PC-9 (cell line): ENCODE results near the gene DCAF7. TPM values are rescaled to one million over a fixed set of nuclear protein-coding genes. Genes with fewer than 3 reads are reported as not detected.

ENCODE experiments used
- BruUV-seq: library from RNA; stranded (reverse); fragments of 400-500 nt; replicated peaks from 2 replicates; lab custom pipeline; 2021; lab: Mats Ljungman, UMichigan
- CTCF ChIA-PET: fragments of 300-600 bp; sonication (Branson Sonifier 250); formaldehyde crosslinking; loops from one replicate; lab custom pipeline; 2022; ENCODE audit warnings: antibody characterized with exemption; lab: Charles Lee
- POLR2A ChIA-PET: fragments of 300-600 bp; sonication (Branson Sonifier 250); formaldehyde crosslinking; loops from one replicate; lab custom pipeline; 2022; ENCODE audit warnings: antibody characterized with exemption; ENCODE audit not compliant: unreplicated experiment; lab: Charles Lee
- DNase-seq, 2 experiments: peaks; one replicate each; pipeline versions ENCODE4 v3.0.0 to v3.0.0-alpha.2; 2015 to 2022; ENCODE audit warnings: mixed read lengths in 1 of 2
- H2AFZ ChIP-seq: fragments of 200-600 bp; sonication (generic); 2 replicates; pipeline ENCODE4 v1.8.1; 2017; ENCODE audit warnings: antibody characterized with exemption
- H3F3A ChIP-seq: fragments of 200-600 bp; sonication (generic); 2 replicates; pipeline ENCODE4 v1.8.1; 2017; ENCODE audit warnings: antibody characterized with exemption, mild to moderate bottlenecking, low read depth; ENCODE audit not compliant: insufficient read depth
- H3K27ac ChIP-seq: fragments of 200-600 bp; sonication (generic); 2 replicates; pipeline ENCODE4 v1.6.1; 2016; ENCODE audit warnings: mixed run types
- H3K27me3 ChIP-seq: fragments of 200-600 bp; sonication (generic); 2 replicates; pipeline ENCODE4 v1.6.1; 2016; ENCODE audit warnings: low read depth, mixed run types; ENCODE audit not compliant: insufficient read depth
- H3K36me3 ChIP-seq: fragments of 200-600 bp; sonication (generic); 2 replicates; pipeline ENCODE4 v1.6.1; 2016; ENCODE audit warnings: low read depth, mixed run types
- H3K4me1 ChIP-seq: fragments of 200-600 bp; sonication (generic); replicated peaks from 2 replicates; pipeline ENCODE4 v1.6.1; 2016; ENCODE audit warnings: mixed run types; ENCODE audit not compliant: insufficient read depth
- H3K4me2 ChIP-seq: fragments of 200-600 bp; sonication (generic); 2 replicates; pipeline ENCODE4 v1.6.1; 2017; ENCODE audit warnings: mixed run types
- H3K4me3 ChIP-seq: fragments of 200-600 bp; sonication (generic); 2 replicates; pipeline ENCODE4 v1.6.1; 2016; ENCODE audit warnings: mixed run types
- H3K79me2 ChIP-seq: fragments of 200-600 bp; sonication (generic); 2 replicates; pipeline ENCODE4 v1.6.1; 2017; ENCODE audit warnings: low read depth, mixed run types
- H3K9me2 ChIP-seq: fragments of 200-600 bp; sonication (generic); 2 replicates; pipeline ENCODE4 v1.8.1; 2017; ENCODE audit warnings: mild to moderate bottlenecking; ENCODE audit not compliant: insufficient read depth
- H3K9me3 ChIP-seq: fragments of 200-600 bp; sonication (generic); 2 replicates; pipeline ENCODE4 v1.8.1; 2016; ENCODE audit warnings: low read depth; ENCODE audit not compliant: insufficient read depth
- H4K20me1 ChIP-seq: fragments of 200-600 bp; sonication (generic); 2 replicates; pipeline ENCODE4 v1.8.1; 2017; ENCODE audit not compliant: insufficient read depth
- CTCF ChIP-seq: fragments of 200-600 bp; sonication (generic); conservative IDR thresholded peaks from 2 replicates; pipeline ENCODE4 v1.6.1; 2017; ENCODE audit warnings: mixed run types, antibody characterized with exemption, mild to moderate bottlenecking, moderate library complexity
- EZH2 ChIP-seq: fragments of 200-600 bp; sonication (generic); IDR thresholded peaks from 2 replicates; pipeline ENCODE4 v1.8.0; 2017; ENCODE audit warnings: antibody characterized with exemption, low read depth
- intact Hi-C: fragments of 100-400 bp; cut with micrococcal nuclease; formaldehyde crosslinking; loops from one replicate; pipeline ENCODE4 v1.10.0; 2022; ENCODE audit not compliant: unreplicated experiment
- total RNA-seq: library from RNA; stranded (reverse); gene quantifications from 2 replicates; pipeline ENCODE4 v1.2.3, GENCODE V29; 2021

Gene DCAF7
- total RNA-seq, 1 experiment from 2014 or later, result 78.9 TPM

- CTCF ChIA-PET, result no interaction called here
- BruUV-seq, result no TSS peak
- Histone ChIP-seq H3K27me3 (no peaks in the 10 kb centered on the region), H3K27ac (no peak overlapping the region), H3K9me2 (no peaks in the 10 kb centered on the region), H3F3A (no peaks in the 10 kb centered on the region), H3K79me2 (no peaks in the 10 kb centered on the region), H3K4me2 (no peak overlapping the region), H2AFZ (no peak overlapping the region), H3K36me3 (no peaks in the 10 kb centered on the region), H3K9me3 (no peaks in the 10 kb centered on the region), H4K20me1 (no peaks in the 10 kb centered on the region), H3K4me3 (no peak overlapping the region), H3K4me1 (no peaks in the 10 kb centered on the region)
- TF ChIP-seq EZH2 (no peak), CTCF (no peak)
- POLR2A ChIA-PET, result interaction anchor here (0.6 kb wide), 1 partner anchor 266 kb away, joined by 3 read pairs; no protein-coding TSS in a partner anchor
- DNase-seq, result no peak
- intact Hi-C loops, result no loop called here
Measured at GRCh38 chr17:63635290-63635689, 85.0 kb downstream of the DCAF7 start.

- CTCF ChIA-PET, result no interaction called here
- H3K4me2 ChIP-seq, result no peak overlapping the region
- H3K27me3 ChIP-seq, result no peaks in the 10 kb centered on the region
Measured at GRCh38 chr17:63635787-63636186, 85.5 kb downstream of the DCAF7 start.

GRCh38 chr17:63639125-63639524, 88.8 kb downstream of the DCAF7 start:
- Histone ChIP-seq H4K20me1 (no peaks in the 10 kb centered on the region), H3K79me2 (no peaks in the 10 kb centered on the region), H3K4me3 (no peak overlapping the region), H3K27ac (no peak overlapping the region), H3F3A (no peaks in the 10 kb centered on the region), H3K4me2 (no peak overlapping the region), H2AFZ (no peak overlapping the region), H3K4me1 (no peaks in the 10 kb centered on the region), H3K36me3 (no peaks in the 10 kb centered on the region), H3K9me3 (no peaks in the 10 kb centered on the region), H3K27me3 (no peaks in the 10 kb centered on the region), H3K9me2 (no peaks in the 10 kb centered on the region)
- DNase-seq, result no peak
- BruUV-seq, result no TSS peak
- TF ChIP-seq EZH2 (no peak), CTCF (no peak)
- ChIA-PET CTCF (no interaction called here), POLR2A (no interaction called here)
- intact Hi-C loops, result no loop called here

More at GRCh38 chr17:63635787-63636186, 85.5 kb downstream of the DCAF7 start:
- H3K4me3 ChIP-seq, result no peak overlapping the region
- no peak overlapping the region for H3K27ac ChIP-seq
- no peaks in the 10 kb centered on the region for H3K4me1 ChIP-seq
- no TSS peak for BruUV-seq
- H3K79me2 ChIP-seq, result no peaks in the 10 kb centered on the region
- POLR2A ChIA-PET, result interaction anchor here (0.6 to 1.0 kb wide), 3 partner anchors 14 to 267 kb away, joined by 3 to 4 read pairs (median 4); partner anchors contain the start of gene MAP3K3
- no peaks in the 10 kb centered on the region for H3K9me3 ChIP-seq
- H2AFZ ChIP-seq, result no peak overlapping the region
- H3K9me2 ChIP-seq, result no peaks in the 10 kb centered on the region
- intact Hi-C loops, result no loop called here
- no peak for DNase-seq
- no peaks in the 10 kb centered on the region for H3F3A ChIP-seq
- no peaks in the 10 kb centered on the region for H4K20me1 ChIP-seq
- H3K36me3 ChIP-seq, result no peaks in the 10 kb centered on the region
- no peak for TF ChIP-seq CTCF
